GM19397 (cell line): ENCODE results near the gene SELPLG.
"Not testable (repeated sequence)": the region's sequence is repeated elsewhere in the genome, so short reads cannot be mapped to it uniquely, and the experiment has no call there.

Experiments used
- ATAC-seq: cut with Tn5 transposase; IDR thresholded peaks from one replicate; pipeline ENCODE4 v1.9.1; 2021; ENCODE audit warnings: mild to moderate bottlenecking, moderate library complexity; ENCODE audit not compliant: unreplicated experiment

Gene SELPLG, protein sequence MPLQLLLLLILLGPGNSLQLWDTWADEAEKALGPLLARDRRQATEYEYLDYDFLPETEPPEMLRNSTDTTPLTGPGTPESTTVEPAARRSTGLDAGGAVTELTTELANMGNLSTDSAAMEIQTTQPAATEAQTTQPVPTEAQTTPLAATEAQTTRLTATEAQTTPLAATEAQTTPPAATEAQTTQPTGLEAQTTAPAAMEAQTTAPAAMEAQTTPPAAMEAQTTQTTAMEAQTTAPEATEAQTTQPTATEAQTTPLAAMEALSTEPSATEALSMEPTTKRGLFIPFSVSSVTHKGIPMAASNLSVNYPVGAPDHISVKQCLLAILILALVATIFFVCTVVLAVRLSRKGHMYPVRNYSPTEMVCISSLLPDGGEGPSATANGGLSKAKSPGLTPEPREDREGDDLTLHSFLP

DNA sequence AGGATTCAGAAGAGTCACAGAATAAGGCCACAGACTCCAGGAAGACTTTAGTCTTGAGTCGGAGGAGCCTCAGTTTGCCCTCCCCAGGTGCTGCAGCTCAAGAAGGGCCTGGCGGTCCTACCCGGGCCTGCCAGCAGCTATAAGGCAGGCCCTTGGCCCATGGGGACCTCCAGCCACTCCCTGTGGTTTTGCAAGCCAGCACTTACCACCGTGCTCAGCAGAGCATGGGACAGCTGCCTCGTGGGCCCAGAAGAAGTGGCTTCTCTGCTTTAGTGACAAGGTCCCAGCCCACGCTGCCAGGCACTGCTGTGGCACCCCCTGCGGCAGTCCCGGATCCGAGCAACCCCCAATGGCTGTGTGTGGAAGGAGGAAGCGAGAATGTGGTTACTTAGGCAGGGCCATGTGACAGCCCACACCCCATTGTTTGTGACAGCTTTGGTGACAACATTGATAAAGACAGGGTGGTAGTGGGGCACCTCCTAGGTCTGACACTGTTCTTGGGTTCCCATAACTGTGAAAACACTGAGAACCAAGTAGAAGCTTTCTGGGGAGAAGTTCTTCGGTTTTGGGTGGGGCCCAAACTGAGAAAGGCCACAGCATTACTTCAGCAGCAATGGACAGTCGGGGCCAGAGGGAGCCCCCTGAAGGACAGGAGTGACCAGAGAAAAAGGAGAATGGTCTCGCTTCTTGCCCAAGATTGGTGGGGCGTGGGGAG is at the start of gene SELPLG:
Gene SELPLG, minus strand, starts transcription at position 361 of the 715 bp plus-strand sequence. CDS start 9,587 bp downstream, outside the sequence.
- ATAC-seq = peak; percentile 58

DNA sequence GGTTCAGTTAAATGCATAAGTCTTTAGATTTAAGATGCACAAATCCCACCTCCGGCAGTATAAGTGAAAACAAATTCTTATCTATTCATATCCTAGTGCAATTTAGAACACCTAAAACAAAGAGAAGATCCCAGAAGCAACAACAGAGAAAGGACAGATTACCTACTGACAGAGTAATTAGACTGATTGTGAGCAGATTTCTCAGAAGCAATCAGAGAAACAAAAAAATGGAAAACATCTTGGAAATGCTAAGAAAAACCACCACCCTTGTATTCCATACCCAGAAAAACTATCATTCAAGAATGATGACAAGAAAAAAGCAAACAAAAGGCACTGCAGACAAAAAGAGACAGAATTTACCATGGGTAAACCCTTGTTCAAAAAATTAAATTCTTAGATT is 47.6 kb upstream of the SELPLG start:
- ATAC-seq = no peak

DNA sequence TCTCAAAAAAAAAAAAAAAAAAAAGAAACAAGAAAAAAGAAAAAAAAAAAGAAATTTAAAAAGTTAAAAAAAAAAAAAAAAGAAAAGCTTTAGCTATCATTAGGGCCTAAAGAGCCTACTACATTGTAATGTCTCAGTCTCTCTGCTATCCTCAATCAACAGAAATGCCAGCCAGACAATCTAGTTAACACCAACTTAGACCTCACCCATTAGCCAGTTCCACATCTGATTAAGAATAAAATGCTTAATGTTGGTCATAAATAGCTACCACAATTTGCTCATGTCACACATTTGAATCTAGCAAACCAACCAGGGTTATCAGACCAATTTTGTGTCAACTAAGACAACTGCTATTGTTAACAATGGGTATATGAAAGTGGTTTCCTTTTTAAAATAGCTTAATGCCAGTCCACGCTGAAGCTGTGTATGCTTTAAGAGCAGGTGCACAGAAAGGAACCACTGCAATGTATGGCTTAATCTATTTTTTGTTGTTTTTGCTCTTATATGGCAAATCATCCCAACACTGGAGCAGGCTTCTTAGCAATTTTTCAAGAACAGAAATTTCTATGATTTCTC is 45.5 kb upstream of the SELPLG start:
- no peak for ATAC-seq

DNA sequence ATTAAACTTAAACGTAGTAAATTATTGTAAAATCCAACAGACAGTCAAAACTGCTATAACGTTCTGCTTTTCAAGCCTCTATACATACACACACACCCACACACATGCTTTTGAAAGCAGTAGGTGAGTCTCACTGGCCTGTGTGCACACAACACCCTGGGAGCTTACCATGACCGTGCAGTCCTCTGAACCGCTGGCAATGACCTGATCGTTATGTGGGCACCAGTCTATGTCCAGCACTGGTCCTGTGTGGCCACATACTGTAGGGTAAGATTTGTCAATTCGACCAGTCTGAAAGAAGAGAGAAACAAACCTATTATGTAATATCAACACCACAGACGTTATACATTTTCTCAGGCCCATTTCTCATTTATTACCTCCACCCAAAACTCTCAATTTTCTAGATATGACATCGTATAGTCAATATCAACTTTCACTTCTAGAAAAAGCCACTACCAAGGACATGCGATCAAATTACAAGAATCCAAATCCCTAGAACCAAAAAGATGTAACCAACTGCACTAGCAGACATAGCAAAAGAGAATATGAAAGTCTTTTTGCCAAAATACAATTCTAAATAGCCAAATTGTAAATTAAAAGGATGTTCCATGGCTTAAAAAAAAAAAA is 44.5 kb upstream of the SELPLG start:
- no peak for ATAC-seq

DNA sequence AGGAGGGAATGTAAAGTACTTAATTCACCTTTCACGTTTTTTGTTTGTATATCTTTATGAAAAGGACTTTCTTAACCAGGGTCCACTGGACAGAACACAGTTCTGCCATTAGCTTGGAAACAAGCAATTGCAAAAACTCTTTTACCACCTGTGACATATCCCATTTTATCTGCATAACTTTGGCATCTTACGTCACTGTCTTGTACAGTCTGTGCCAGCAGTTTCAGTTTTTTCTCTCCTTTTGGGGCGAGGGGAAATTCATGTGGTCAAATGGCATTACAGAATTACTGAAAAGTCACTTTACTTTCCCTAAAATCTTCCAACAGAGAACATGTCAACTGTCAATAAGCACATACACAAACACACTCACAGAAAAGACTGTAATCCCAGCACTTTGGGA is 43.7 kb upstream of the SELPLG start:
- ATAC-seq = no peak

DNA sequence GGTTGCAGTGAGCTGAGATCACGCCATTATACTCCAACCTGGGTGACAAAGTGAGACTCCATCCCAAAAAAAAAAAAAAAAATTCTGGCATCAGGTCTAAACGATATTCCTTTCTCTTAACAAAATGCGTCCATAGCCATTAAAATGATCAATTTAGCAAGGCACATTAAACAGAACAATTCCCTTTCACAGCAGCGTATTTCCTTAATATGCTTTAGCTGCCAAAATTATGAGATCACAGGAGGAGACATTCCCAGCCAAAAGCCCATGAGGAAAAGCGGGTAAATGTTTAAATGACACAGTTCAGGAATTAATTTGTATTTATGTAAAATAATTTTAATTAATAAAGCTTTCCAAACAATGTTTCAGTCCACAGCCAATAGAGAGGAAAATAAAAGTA is 43.0 kb upstream of the SELPLG start:
- no peak for ATAC-seq

DNA sequence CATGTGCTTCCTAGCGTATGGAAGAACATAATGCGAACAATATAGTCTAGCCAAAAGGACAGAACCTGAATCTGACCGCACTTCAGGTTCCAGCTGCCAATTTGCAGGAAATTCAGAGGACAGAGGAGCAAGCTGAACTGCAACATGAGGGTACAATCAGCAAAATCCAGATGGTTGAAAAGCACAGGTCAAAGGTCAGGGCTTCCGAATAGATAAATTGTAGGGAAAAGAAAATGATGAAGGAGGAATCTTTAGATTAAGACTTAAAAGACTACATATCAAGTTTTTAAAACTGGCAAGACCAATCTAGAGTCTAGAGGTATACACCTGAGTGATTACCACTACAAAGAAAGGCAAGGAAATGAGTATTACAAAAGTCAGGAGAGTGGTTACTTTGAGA is 42.1 kb upstream of the SELPLG start:
- no peak for ATAC-seq

DNA sequence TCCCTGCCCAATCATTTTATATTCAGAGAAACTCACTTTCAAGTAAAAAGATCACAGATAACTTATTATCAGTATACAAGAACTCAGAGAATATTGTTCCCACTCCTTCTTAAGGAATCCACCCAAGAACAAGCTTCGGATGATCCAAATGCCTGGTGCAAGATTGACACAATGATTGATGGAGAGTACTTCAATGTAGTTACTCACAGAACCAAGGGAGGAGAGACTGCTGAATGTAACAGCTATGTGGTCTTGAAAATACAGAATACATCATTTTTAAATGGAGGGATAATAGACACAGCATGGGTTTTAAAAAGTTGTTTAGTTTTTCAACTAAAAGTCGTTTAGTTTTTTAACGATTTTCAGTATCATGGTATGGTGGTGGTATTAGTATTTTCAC is 38.4 kb upstream of the SELPLG start:
- ATAC-seq = no peak

DNA sequence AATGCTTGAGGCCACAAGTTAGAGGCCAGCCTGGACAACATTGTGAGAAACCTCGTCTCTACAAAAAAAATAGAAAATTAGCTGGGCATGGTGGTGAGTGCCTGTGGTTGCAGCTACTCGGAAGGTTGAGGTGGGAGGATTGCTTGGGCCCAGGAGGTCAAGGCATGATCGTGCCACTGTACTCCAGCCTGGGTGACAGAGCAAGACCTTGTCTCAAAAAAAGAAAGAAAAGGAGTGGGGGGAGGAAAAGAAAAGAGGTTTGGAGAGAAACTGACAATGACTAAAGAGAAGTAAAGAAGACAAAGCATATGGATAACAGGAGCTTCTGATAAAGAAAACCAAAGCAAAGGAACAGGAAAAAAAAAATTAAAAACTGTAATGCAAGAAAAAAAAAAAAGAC is 37.4 kb upstream of the SELPLG start:
- no peak for ATAC-seq

DNA sequence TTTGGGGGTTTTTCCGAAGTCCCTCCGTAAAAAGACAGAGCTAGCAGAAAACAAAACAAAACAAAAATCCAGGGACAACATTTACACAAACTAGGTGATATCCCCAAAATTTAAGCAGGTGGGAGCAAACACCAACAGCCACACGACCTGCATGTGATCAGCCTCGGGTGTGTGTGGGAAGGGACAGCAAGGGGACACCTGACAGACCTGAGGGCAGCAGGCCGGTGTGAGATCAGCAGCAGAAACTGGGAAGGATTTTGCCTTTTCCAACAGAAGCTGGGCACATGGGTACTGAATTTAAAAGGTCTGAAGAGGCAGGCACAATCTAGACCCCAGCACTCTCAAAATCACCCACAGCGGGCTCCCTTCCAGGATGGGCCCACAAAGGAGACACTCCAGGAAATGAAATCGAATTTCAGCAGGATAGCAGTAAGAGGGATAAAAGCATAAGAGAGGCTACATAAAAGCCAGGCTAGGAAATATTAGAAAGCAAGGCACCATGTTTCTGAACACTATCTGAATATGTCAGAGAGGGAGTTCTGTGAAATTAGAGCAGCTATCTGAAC is 36.5 kb upstream of the SELPLG start:
- ATAC-seq = no peak

DNA sequence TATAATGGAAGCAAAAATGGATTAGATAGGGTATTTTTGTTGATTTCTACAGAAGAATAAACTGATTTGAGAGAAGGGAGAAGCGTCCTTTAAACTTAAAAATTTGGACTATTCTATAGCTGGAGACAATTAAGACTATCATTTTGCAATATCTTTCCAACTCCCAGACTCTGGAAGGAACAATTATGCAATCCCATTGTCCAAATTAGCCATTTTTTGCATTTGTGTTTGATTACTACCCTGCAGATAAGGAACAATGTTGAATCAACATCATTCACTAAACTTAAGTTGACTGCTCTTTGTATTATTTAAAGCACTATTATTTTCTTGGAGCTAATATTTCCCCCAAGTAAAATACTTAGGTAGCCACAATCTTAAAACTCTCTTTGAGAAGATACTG is 34.8 kb upstream of the SELPLG start:
- no peak for ATAC-seq

DNA sequence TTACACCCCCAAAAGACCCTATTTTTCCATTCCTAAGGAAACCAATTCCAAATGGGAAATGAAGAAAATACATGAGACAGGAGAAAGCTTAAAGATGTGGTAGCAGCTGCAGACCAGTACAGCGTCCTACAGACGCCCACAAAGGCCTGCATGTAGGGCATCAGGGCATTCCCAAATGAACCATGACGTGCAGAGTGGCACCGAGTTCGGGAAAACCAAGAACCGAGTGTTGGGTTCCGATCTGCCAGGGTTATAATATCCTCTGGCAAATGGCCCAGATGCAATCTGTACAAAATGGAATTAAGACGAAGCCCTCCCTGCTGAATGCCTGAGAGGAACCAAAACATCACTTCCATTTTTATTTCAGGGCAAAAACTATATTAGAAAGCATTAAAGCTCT is 34.4 kb upstream of the SELPLG start:
- no peak for ATAC-seq

DNA sequence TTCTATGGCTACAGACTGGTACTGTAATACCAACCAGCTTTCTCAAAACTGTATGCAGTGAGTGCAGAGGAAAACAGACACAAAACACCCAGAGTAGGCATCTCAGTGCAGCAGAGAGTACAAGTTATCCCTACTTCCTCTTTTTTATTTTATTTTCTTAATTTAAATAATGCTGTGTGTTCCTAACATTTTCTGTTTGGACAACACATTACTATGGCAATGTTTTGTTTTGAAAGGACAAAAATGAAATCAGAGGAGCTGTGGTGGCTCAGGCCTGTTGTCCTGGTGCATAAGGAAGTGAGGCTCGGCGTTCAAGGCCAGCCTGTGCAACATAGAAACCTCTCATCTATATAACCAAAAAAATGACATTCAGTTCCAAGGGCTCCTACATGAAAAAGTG is 33.7 kb upstream of the SELPLG start:
- ATAC-seq = no peak

DNA sequence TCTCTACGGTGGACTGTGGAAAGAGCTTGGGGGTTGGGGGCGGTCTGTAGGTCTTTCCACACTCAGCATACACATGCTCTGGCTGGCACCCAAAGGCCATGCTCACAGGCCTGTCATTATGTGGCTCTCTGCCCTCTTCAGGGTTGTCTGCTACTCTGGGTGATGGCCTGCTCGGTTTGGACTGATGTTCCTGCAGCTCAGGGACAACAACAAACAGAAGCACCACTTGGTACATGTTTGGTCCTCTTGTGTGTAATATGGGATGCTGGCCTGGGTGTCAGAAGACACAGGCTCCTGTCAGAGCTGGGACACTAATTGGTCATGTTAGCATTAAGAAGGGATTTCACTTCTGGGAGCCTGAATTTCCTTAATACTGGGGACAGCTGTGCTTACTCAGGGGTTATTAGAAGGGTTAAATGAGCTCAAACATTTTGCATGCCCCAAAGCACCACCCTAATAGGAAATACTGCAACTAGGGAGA is 32.7 kb upstream of the SELPLG start:
- no peak for ATAC-seq

DNA sequence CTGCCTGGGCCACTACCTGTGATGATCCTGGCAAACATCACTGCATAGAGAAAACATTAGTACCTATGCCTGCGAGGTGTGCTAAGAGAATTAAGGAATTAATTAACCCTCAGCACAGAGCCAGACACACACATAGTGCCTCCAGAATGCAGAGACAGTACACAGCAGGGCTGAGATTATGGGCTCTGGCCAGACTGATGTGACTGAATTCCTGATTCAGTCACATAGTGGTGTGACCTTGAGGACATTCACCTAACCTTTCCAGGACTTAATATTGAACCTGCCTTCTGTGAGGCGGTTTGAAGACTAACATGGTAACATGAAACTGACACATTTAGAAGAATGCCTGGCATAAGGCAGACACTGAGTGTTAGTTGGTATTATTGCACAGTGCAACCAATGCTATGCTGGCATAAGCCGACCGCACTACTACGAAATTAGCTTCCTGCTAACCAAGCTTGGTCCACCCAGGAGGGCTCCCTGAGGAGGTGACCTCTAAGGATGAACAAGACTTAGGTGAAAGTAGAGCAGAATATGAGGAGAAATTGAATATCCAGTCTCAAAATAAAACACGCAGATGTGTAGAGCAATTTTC is 32.0 kb upstream of the SELPLG start:
- ATAC-seq = no peak

DNA sequence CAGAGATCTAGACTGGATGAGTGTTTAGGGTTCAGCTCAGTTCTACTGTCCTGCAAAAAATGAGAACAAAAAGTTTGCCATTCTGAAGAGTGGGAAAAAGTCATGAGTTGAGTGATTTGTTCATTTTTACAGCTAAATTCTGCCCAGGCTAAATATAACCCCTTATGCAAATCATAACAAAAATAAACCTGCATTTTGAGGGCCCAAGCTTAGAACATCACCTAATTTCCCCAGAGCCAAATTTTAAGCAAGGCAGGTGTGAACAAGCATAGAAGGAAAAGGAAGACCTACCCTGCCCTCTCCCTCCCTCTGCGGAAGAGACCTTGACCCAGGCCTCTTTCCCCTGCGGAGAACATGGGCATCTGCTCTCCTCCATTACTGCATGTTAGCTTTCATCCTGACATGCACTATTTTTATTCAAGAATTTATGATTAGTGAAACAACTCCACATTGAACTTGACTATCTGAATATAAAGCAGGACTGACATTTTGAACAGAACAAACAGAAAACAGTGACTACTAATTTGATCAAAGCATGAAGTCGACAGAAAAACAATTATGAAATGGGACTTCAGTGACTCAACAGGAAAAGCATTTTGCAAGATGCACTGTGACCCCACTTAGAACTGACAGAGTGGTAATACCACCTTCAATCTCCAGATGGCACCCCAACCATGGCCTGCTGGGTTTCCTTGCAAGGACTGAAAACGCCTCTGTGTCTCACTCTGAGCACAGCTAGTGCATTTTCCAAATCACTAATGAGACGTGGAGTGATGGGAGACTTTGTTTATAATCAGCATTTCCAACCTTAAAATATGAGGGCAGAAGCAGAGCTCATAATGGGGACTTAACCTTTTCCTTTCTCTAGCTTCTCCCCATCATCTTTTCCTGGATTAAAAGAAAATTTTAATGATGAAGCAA is 30.9 kb upstream of the SELPLG start:
- peak; percentile 66 for ATAC-seq

DNA sequence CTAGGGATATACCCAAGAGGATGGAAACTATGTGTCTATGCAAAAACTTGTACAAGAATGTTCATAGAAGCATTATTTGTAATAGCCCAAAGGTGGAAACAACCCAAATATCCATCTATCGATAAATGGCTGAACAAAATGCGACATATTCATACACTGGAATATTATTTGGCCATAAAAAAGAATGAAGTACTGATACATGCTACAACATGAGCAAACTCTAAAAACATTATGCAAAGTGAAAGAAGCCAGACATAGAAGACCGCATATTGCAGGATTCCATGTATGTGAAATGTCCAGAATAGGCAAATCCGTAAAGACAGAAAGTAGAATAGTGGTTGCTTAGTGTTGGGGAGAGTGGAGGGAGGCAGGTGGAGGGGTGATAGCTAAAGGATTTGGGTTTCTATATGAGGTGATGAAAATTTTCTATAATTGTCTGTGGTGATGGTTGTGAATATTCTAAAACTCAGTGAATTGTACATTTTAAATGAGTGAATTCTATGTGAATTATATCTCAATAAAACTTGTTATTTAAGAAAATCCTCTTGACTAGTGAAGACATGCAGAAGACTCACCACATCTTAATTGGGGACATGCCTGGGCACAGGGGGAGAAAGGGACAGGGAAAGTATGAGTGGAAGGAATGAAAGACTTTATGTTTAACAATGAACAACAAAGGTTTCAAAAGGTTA is 29.8 kb upstream of the SELPLG start:
- ATAC-seq = no peak

DNA sequence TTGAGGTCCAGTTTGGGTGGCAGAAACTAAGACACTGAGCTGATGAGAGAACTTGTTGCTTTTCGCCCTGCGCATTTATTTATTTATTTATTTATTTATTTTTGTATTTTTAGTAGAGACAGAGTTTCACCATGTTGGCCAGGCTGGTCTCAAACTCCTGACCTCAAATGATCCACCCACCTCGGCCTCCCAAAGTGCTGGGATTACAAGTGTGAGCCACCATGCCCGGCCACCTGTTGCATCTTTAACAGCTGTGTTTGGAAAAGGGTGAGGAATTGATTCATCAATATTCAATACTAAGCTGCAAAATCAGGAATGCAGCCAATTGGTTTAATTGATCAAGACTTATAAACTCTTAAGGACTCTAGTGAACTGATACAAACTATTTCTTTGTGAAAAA is 24.4 kb upstream of the SELPLG start:
- not testable (repeated sequence) for ATAC-seq

DNA sequence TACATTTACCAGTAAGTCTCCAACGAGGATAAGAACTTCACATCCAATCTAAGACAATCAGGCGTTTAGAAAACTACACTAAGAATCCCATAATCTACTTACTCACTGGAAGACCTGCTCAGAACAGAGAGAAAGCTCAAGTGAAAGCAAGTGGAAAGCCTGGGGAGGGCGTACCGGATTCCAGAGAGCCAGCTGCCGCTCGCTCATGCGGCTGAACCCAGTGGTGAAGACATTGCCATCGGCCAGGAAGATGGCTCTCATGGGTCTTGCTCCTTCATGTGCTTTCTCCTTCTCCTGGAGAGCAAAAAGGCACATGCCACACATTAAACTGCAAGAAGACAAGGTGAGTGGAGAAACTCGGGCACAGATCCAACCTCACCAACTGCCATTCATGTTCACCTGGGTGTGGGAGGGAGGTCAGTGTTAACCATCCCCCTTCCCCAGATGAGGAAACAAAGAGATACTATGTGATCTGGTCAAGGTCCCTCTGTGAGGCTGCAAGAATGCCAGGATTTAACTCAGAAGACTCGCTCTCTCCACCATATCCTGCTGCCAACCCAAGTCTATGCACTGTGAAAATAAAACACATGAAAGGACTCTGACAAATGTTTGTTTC is 23.5 kb upstream of the SELPLG start:
- no peak for ATAC-seq
